HEK293 (cell line): ENCODE data around the gene C1orf210.

Source experiments
- CTCF ChIA-PET: fragments of 350-600 bp; formaldehyde crosslinking; extraction: SDS; loops from one replicate; lab custom pipeline; 2021; ENCODE audit warnings: antibody characterized with exemption; lab: Yijun Ruan, JAX
- POLR2A ChIA-PET: fragments of 300-600 bp; formaldehyde crosslinking; extraction: SDS; loops from one replicate; lab custom pipeline; 2020; ENCODE audit warnings: antibody characterized with exemption, inconsistent platforms; lab: Yijun Ruan, JAX
- H3K27ac ChIP-seq: fragments of 200-500 bp; sonication (Bioruptor generic); 2 replicates; pipeline ENCODE4 v1.5.1; 2014; ENCODE audit warnings: low read depth, low read length, control low read depth, inconsistent platforms; ENCODE audit errors: extremely low read depth
- H3K36me3 ChIP-seq, 2 experiments: fragments of 200-500 bp in 1 of 2; sonication (Bioruptor generic) in 1 of 2; 1 replicate in 1 of 2; 2 replicates in 1 of 2; pipeline ENCODE4 v1.5.1; 2014 to 2017; ENCODE audit warnings: inconsistent platforms in 2 of 2, low read length in 2 of 2; ENCODE audit not compliant: control insufficient read depth in 2 of 2, insufficient read depth in 1 of 2
- H3K4me1 ChIP-seq: fragments of 200-500 bp; sonication (Bioruptor generic); 2 replicates; pipeline ENCODE4 v1.5.1; 2014; ENCODE audit warnings: mild to moderate bottlenecking, low read length, inconsistent platforms; ENCODE audit not compliant: control insufficient read depth, insufficient read depth
- H3K4me3 ChIP-seq: 2 replicates; pipeline ENCODE4 v1.5.1; 2011; ENCODE audit warnings: low read depth, mild to moderate bottlenecking, control low read depth, low read length, moderate library complexity
- H3K9me3 ChIP-seq: fragments of 200-500 bp; sonication (Bioruptor generic); 2 replicates; pipeline ENCODE4 v1.5.1; 2014; ENCODE audit warnings: low read depth, low read length, inconsistent platforms; ENCODE audit not compliant: control insufficient read depth, insufficient read depth
- EGR2 ChIP-seq: fragments of 450-650 bp; formaldehyde crosslinking; IDR thresholded peaks from 2 replicates; pipeline ENCODE4 v1.5.1; 2016; ENCODE audit warnings: low read depth, missing biosample characterization, missing genetic modification characterization
- GFI1B ChIP-seq: fragments of 450-650 bp; formaldehyde crosslinking; IDR thresholded peaks from 2 replicates; pipeline ENCODE4 v1.5.1; 2016; ENCODE audit warnings: missing biosample characterization, missing genetic modification characterization
- HOXC10 ChIP-seq: sonication (generic); formaldehyde crosslinking; IDR thresholded peaks from 2 replicates; pipeline ENCODE4 v1.8.1; 2023; ENCODE audit warnings: mild to moderate bottlenecking, missing genetic modification reagents
- MZF1 ChIP-seq: fragments of 450-650 bp; formaldehyde crosslinking; IDR thresholded peaks from 2 replicates; pipeline ENCODE4 v1.5.1; 2017; ENCODE audit warnings: missing biosample characterization, missing genetic modification characterization, borderline replicate concordance
- SP2 ChIP-seq: fragments of 450-650 bp; formaldehyde crosslinking; IDR thresholded peaks from 2 replicates; pipeline ENCODE4 v1.5.1; 2016; ENCODE audit warnings: missing biosample characterization, missing genetic modification characterization
- TRIM28 ChIP-seq: IDR thresholded peaks from 2 replicates; pipeline ENCODE4 v1.6.1; 2011; ENCODE audit warnings: low read length, control low read depth, borderline replicate concordance
- ZBTB48 ChIP-seq: fragments of 450-650 bp; formaldehyde crosslinking; IDR thresholded peaks from 2 replicates; pipeline ENCODE4 v1.5.1; 2016; ENCODE audit warnings: missing biosample characterization, missing genetic modification characterization
- ZEB2 ChIP-seq: fragments of 450-650 bp; formaldehyde crosslinking; IDR thresholded peaks from 2 replicates; pipeline ENCODE4 v1.5.1; 2016; ENCODE audit warnings: missing biosample characterization, missing genetic modification characterization
- ZFHX2 ChIP-seq: fragments of 450-650 bp; formaldehyde crosslinking; conservative IDR thresholded peaks from 2 replicates; pipeline ENCODE4 v1.5.1; 2016; ENCODE audit warnings: missing biosample characterization, missing genetic modification characterization
- ZNF114 ChIP-seq: fragments of 450-650 bp; formaldehyde crosslinking; IDR thresholded peaks from 2 replicates; pipeline ENCODE4 v1.5.0; 2017; ENCODE audit warnings: missing biosample characterization, missing genetic modification characterization
- ZNF132 ChIP-seq: fragments of 450-650 bp; formaldehyde crosslinking; IDR thresholded peaks from 2 replicates; pipeline ENCODE4 v1.5.1; 2017; ENCODE audit warnings: missing biosample characterization, missing genetic modification characterization, borderline replicate concordance
- ZNF155 ChIP-seq: fragments of 450-650 bp; formaldehyde crosslinking; IDR thresholded peaks from 2 replicates; pipeline ENCODE4 v1.5.1; 2016; ENCODE audit warnings: missing biosample characterization, missing genetic modification characterization
- ZNF175 ChIP-seq: fragments of 450-650 bp; formaldehyde crosslinking; IDR thresholded peaks from 2 replicates; pipeline ENCODE4 v1.5.1; 2016; ENCODE audit warnings: missing biosample characterization, missing genetic modification characterization
- ZNF19 ChIP-seq: fragments of 450-650 bp; formaldehyde crosslinking; IDR thresholded peaks from 2 replicates; pipeline ENCODE4; 2016; ENCODE audit warnings: missing biosample characterization, missing genetic modification characterization, low read depth
- ZNF23 ChIP-seq: fragments of 450-650 bp; formaldehyde crosslinking; IDR thresholded peaks from 2 replicates; pipeline ENCODE4 v1.5.1; 2016; ENCODE audit warnings: missing biosample characterization, missing genetic modification characterization, borderline replicate concordance
- ZNF292 ChIP-seq: fragments of 450-650 bp; formaldehyde crosslinking; IDR thresholded peaks from 2 replicates; pipeline ENCODE4 v1.5.1; 2016; ENCODE audit warnings: low read depth, missing biosample characterization, missing genetic modification characterization, borderline replicate concordance
- ZNF341 ChIP-seq: fragments of 450-650 bp; formaldehyde crosslinking; IDR thresholded peaks from 2 replicates; pipeline ENCODE4; 2016; ENCODE audit warnings: low read depth, missing biosample characterization, missing genetic modification characterization
- ZNF426 ChIP-seq: fragments of 450-650 bp; formaldehyde crosslinking; IDR thresholded peaks from 2 replicates; pipeline ENCODE4 v1.5.1; 2017; ENCODE audit warnings: missing biosample characterization, missing genetic modification characterization, mild to moderate bottlenecking, inconsistent platforms, moderate library complexity
- ZNF501 ChIP-seq: fragments of 450-650 bp; formaldehyde crosslinking; IDR thresholded peaks from 2 replicates; pipeline ENCODE4 v1.5.1; 2016; ENCODE audit warnings: missing biosample characterization, missing genetic modification characterization
- ZNF610 ChIP-seq: fragments of 450-650 bp; formaldehyde crosslinking; IDR thresholded peaks from 2 replicates; pipeline ENCODE4 v1.5.1; 2016; ENCODE audit warnings: missing biosample characterization, missing genetic modification characterization, borderline replicate concordance
- ZNF621 ChIP-seq: fragments of 450-650 bp; formaldehyde crosslinking; IDR thresholded peaks from 2 replicates; pipeline ENCODE4 v1.5.1; 2017; ENCODE audit warnings: missing biosample characterization, missing genetic modification characterization
- ZNF623 ChIP-seq: fragments of 450-650 bp; formaldehyde crosslinking; IDR thresholded peaks from 2 replicates; pipeline ENCODE4 v1.5.1; 2016; ENCODE audit warnings: missing biosample characterization, missing genetic modification characterization
- ZNF658 ChIP-seq: fragments of 450-650 bp; formaldehyde crosslinking; IDR thresholded peaks from 2 replicates; pipeline ENCODE4; 2016; ENCODE audit warnings: missing biosample characterization, missing genetic modification characterization
- ZNF776 ChIP-seq: fragments of 450-650 bp; formaldehyde crosslinking; IDR thresholded peaks from 2 replicates; pipeline ENCODE4 v1.5.0; 2017; ENCODE audit warnings: missing biosample characterization, missing genetic modification characterization, borderline replicate concordance
- ZNF791 ChIP-seq: fragments of 450-650 bp; formaldehyde crosslinking; IDR thresholded peaks from 2 replicates; pipeline ENCODE4 v1.5.1; 2016; ENCODE audit warnings: missing biosample characterization, missing genetic modification characterization
- ZNF843 ChIP-seq: fragments of 450-650 bp; formaldehyde crosslinking; IDR thresholded peaks from 2 replicates; pipeline ENCODE4 v1.5.1; 2016; ENCODE audit warnings: missing biosample characterization, missing genetic modification characterization
- TF ChIP-seq, protein P1 (sequence below): fragments of 450-650 bp; formaldehyde crosslinking; IDR thresholded peaks from 2 replicates; pipeline ENCODE4 v1.5.1; 2016; ENCODE audit warnings: missing biosample characterization, missing genetic modification characterization

Gene C1orf210

DNA sequence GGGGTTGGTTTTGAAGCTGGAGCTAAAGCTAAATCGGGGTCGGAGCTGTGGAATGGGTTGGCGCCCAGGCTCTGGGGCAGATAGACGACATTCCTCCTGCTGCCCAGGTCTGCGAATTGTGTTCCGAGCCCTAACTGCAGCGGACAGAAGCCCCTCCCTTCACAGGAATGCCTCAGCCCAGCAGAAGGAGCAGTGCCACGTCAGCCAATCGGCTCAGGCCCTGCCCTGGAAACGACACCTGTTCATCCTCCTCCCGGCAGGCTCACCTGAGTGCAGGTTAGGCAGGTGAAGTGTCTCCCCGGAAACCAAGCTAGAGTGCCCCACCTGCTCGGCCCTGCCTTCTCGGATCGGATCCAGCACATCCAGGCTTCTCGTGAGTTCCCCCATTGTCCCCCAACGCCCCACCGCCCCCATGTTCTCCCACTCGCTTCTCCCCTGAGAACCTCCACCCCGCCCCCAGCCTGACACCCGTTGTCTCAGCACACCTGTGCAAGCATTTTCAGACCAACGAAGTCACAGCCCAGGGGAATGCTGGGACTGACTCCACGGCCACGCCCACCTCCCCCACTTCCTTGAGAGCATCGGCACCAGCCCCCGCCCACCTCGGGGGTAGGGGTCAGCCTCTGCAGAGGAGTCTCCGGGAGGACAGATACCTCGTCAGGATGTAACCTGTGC lies 14.8 kb downstream of the C1orf210 start:
- no peaks in the 10 kb centered on the region for H3K9me3 ChIP-seq
- TF ChIP-seq ZNF791 (tag by site-specific recombination): no peak
- no peak for TF ChIP-seq ZNF155 (tag by site-specific recombination)
- no peak for TF ChIP-seq ZNF23 (tag by site-specific recombination)
- 0 out of 2 replicates have a peak, but pooled peaks have one; percentile 24 for TF ChIP-seq EGR2 (tag by site-specific recombination)
- TF ChIP-seq ZNF776 (tag by site-specific recombination): no peak
- peak; percentile 46; the same call in 1 of the 2 replicates for TF ChIP-seq ZBTB48 (tag by site-specific recombination)
- TF ChIP-seq, protein P1, sequence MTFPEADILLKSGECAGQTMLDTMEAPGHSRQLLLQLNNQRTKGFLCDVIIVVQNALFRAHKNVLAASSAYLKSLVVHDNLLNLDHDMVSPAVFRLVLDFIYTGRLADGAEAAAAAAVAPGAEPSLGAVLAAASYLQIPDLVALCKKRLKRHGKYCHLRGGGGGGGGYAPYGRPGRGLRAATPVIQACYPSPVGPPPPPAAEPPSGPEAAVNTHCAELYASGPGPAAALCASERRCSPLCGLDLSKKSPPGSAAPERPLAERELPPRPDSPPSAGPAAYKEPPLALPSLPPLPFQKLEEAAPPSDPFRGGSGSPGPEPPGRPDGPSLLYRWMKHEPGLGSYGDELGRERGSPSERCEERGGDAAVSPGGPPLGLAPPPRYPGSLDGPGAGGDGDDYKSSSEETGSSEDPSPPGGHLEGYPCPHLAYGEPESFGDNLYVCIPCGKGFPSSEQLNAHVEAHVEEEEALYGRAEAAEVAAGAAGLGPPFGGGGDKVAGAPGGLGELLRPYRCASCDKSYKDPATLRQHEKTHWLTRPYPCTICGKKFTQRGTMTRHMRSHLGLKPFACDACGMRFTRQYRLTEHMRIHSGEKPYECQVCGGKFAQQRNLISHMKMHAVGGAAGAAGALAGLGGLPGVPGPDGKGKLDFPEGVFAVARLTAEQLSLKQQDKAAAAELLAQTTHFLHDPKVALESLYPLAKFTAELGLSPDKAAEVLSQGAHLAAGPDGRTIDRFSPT: no peak
- TF ChIP-seq ZEB2 (tag by site-specific recombination): no peak
- TF ChIP-seq ZNF292 (tag by site-specific recombination): no peak
- no peak for TF ChIP-seq HOXC10 (CRISPR knock-in tag)
- no peak for TF ChIP-seq SP2 (tag by site-specific recombination)
- no peaks in the 10 kb centered on the region for H3K36me3 ChIP-seq
- ChIA-PET POLR2A (no interaction called here), CTCF (interaction anchor here (0.5 kb wide), 1 partner anchor 301 kb away, joined by 3 read pairs; no protein-coding TSS in a partner anchor)
- H3K4me1 ChIP-seq: no peaks in the 10 kb centered on the region
- no peak overlapping the region for H3K27ac ChIP-seq
- H3K4me3 ChIP-seq: no peak overlapping the region

DNA sequence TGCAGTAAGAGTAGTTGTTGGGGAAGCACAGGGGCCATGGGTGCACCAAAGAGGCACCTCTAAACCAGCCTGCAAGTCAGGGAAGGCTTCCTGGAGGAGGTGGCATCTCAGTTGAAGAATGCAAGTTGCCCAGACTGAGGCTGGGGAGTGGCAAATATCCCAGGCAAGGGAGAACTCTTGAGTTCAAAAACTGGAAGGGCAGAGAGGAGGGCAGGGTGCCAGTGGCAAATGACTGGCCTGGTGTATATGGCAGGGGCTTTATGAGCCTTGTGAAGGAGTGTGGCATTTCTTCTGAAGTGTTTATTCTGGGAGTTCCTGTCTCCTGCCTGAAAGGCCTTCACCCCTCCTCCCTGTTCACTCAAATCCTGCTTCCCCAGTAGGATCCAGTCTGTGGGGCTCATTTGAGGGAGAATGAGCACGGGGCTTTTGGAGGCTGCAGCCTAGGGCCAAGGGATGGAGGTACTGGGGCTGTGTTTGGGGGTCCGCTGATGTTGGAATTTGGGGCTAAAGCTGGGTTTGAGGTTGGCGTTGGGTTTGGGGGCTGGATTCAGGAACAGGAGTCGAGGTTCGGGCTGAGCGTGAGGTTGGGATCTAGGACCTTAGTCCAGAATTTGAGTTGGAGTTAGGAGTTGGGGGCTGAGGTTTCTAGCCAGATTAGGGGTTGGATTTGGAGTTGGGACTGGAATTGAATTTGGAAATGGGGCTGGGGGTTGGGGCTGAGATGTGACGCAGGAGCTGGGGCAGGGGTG lies 15.6 kb downstream of the C1orf210 start, which contains the start of gene TMEM125:
Gene TMEM125 (plus strand): TSS at position 357 of the 749 bp plus-strand sequence. CDS start 2,740 bp downstream, outside the sequence.
- H3K9me3 ChIP-seq: no peaks in the 10 kb centered on the region
- no peaks in the 10 kb centered on the region for H3K4me1 ChIP-seq
- no peak within 1 kb of the TSS for H3K27ac ChIP-seq
- no peak for TF ChIP-seq ZNF610 (tag by site-specific recombination)
- no peak for TF ChIP-seq ZNF132 (tag by site-specific recombination)
- no peak within 1 kb of the TSS for H3K4me3 ChIP-seq
- H3K36me3 ChIP-seq: no peaks in the 10 kb centered on the region
- POLR2A ChIA-PET: no interaction called here
- CTCF ChIA-PET: no interaction called here

DNA sequence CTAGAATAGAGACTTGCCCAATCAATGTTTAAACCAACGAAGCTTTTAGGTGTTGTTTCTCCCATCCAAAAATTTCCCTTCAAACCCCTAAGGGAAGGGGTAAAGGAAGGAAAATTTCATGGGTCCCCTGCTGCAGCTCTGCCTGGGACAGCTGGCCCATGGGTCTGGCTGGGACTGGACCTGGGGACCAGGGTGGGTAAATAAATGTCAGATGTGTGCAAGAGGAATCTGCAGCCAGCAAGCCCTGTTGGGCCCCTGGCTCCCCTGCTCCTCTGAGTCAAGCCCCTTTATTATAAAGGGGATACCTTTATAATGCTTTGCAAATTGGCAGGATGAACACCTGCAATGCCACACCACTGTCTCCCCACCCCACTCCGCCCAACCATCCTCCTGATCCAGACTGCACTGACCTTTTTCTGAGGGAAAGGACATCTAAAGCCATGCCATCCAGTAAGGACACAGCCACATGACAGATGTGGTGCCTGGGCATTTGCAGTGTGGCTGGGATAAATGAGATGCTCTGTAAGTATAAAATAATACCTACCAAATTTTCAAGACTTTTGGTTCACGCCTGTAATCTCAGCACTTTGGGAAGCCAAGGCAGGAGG lies 17.5 kb downstream of the C1orf210 start:
- ChIA-PET CTCF (interaction anchor here (0.6 kb wide), 1 partner anchor 1453 kb away, joined by 3 read pairs; no protein-coding TSS in a partner anchor), POLR2A (no interaction called here)
- Histone ChIP-seq H3K9me3 (no peaks in the 10 kb centered on the region), H3K4me1 (no peaks in the 10 kb centered on the region), H3K27ac (no peak overlapping the region), H3K36me3 (no peaks in the 10 kb centered on the region), H3K4me3 (no peak overlapping the region)
- TF ChIP-seq TRIM28 (no peak), MZF1 (no peak), ZNF501 (tag by site-specific recombination) (no peak), ZNF623 (tag by site-specific recombination) (no peak), ZNF175 (tag by site-specific recombination) (no peak), ZNF658 (no peak), ZFHX2 (tag by site-specific recombination) (no peak), ZNF341 (tag by site-specific recombination) (no peak), ZNF114 (tag by site-specific recombination) (no peak), ZNF19 (tag by site-specific recombination) (no peak), ZNF791 (tag by site-specific recombination) (no peak), ZNF621 (no peak), ZNF843 (tag by site-specific recombination) (no peak), ZNF426 (tag by site-specific recombination) (no peak), GFI1B (tag by site-specific recombination) (no peak)
